ENCODE results near the gene WBP11.
A peak's percentile ranks its signal among the peaks of the same experiment; 100 is the strongest.

WBP11 gene

DNA sequence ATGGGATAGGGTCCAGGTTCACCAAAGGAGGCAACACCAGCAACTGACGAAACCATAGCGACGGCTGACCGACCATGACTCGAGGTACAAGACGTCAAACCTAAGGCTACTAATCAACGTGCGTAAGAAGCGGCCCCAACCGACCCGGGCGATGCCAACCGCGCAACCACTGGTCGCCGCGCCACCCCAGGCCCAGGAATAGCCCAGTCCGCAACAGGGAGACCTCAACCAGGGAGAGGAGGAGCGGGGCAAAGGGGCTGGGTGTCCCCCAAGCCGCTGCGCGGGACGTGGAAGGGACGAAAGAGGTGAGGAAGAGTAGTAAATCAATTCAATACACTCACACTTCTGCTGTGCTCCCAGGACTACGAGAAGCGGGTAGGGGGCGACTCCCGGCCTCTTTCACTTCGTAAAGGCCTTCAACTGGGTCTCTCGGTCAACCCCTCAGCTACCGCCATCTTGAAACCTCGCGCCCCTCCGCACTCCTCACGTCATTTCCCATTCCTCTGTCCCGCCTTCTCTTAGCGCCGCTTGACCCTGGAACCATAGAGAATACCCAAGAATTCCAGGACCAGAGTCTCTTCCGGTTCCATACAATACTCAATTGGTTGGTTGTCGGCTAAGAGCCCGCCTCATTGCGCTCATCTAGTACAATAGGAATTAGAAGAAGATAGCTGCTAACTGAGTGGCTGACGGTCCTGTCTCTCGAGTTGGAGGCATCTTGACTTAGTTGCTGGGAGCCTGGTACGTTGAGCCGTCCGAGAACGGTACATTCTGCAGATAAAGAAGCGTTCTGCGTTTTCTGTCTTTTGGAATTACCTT lies at the start of gene WBP11, which contains the start of gene C12orf60:
TSS of gene WBP11 (minus strand) at position 468 of the 819 bp plus-strand sequence. CDS start 2,095 bp downstream, outside the sequence.
TSS of gene C12orf60 (plus strand) at position 660 of the 819 bp plus-strand sequence. CDS start 19,266 bp downstream, outside the sequence.
- DNase-seq, result peak; percentile 97 to 99

DNA sequence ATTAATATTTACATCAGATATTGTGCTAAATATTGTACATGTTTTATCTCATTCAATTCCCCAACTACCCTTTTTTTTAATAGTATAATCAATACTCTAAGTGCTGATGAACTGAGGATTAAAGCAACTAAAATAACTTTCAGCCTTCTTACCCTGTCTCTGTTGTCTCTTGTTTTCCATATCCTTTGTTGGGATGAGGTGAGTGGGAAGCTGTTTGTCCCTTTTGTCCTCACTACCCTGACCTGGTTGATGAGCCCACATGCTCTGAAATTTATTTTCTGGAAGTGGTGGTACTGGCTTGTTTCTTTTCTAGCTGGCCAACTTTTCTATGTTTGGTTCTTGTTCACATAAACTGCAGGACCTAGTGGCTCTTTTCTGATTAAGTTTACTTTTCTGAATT lies 49.6 kb upstream of the WBP11 start:
- no peak for DNase-seq

DNA sequence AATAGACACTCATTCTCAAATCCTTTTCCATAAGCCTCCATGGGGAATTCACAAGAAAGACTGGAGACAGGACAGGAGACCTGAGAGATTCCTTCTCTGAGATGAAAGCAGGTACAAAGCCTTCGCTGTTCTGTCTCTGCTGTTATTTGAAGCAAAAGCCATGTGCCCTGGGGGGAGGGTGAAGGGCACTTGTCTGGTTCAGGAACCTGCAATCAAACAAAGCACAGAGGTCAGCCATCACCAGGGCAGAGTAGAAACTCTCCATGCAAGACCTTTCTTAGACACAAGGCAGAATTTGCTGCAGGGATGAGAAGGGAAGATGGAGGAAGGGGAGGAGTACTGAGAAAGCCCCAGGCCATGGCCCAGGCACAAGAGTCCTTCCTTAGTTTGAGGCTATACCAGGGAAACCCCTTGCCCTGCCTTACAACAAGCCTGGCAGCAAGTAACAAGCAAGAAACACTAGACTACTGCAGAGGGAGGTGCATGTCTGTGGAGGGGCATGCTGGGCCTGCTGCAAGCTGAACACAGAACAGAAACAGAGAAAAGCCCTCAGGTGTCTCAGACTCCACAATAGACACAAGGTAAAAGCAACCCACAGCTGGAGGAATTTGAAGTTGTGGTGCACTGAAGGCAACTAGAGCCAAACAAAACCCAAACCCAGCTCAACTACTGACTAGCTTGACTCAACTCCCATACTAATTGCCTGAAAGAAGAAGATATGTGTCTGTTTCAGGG lies 47.8 kb upstream of the WBP11 start:
- no peak for DNase-seq

DNA sequence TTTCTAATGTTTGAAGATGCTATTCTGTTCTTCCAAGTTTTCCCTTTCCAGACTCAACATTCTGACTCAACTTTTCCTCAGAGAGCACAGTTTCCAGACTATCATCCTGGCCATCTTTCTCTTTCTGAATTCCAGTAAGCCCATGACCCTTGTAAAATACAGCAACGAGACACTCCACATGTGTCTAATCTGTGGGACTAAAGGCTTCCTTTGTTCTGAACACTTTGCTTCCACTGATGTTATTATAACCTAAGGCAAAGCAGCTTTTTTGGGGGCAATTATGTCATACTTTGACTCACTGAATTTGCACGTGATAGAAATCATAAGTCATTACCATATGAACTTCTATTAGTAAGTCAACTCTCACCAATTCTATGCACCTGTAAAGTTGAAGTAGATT lies 46.4 kb upstream of the WBP11 start:
- DNase-seq, result no peak

DNA sequence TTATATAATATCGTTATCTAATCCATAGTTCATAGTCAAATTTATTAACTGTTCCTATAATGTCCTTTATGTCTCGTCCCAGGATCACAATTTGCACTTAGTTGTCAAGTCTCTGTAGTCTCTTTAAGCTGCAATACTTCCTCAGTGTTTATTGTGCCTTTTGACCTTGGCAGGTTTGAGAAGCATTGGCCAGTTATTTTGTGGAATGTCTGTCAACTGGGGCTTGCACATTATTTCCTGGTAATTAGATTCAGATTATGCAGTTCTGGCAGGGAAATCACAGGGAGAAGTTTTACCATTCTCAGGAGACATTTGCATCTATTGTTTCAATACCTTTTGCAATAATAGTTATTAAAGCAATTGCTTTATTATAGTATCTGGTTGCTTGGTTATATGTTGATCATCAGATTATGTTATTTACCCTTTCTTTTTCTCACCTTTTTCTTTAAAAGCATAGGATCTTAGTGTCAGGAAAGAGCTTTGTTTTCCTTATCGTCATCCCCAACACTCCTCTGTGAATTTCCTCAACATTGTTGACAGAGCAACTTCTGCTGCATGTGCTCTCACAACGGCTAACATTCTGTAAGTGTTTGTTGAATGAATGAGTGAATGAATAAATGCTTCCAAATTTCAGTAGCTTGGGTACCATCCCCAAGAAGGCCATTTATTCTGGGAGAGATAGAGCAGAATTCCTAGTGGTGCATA lies 43.8 kb upstream of the WBP11 start:
- DNase-seq, result no peak

DNA sequence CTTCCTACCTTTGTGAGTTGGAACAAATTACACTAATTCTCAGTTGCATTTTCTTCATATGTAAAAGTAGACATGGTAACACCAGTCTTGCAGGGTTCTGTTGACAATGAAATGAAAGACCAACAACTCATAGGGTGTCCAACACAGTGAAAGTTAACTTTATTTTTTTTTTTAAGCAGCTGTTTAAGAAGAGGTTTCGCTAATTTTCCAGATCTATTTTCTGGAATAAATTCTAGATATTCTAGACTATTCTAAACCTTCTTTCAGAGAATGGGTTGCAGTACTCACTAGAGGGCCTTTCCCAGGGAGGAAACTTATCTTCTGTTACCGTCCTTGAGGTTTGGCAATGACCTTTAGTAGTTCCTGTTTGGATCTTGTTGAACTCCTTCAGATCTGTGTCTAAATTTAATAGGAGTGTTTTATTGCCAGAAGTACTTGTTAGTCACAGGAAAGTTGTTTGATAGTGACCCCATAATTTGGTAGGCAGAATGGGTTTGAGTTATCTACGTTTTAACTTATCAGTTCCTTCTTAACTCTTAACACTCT lies 42.8 kb upstream of the WBP11 start:
- DNase-seq, result no peak

DNA sequence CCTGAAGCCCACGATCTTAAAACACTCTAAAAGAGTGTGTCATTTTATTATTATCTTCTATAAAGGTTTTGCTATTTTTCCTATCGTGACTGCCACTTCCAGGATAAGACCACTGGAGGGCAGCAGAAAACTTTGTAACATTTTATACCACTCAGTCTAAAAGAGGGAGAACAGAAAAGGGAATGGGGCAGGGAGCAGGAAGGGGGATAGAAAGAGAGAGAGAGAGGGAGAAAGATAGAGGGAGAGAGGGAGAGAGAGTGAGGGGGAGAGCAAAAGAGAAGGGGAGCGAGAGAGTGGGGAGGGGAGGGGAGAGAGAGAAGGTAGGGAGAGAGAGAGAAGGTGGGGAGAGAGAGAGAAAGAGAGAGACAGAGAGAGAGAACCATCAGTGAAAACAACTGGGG lies 42.1 kb upstream of the WBP11 start:
- peak; percentile 4 to 58 for DNase-seq

DNA sequence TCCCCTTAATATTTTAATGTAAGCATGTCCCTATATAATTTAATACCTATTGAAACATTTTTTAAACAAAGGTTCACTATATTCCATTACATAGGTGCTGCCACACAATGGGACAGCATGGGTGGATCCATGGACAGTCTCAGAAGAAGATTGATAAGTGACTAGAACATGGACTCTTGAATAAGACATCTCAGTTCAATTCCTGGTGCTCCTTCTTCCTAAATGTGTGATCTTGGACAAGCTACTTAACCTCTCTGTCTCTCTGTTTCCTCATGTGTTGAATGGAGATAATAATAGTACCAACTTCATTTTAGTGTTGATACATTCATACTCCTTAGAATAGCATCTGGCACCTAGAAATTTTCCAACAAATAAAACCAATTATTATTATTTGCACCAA lies 41.1 kb upstream of the WBP11 start:
- DNase-seq, result no peak

DNA sequence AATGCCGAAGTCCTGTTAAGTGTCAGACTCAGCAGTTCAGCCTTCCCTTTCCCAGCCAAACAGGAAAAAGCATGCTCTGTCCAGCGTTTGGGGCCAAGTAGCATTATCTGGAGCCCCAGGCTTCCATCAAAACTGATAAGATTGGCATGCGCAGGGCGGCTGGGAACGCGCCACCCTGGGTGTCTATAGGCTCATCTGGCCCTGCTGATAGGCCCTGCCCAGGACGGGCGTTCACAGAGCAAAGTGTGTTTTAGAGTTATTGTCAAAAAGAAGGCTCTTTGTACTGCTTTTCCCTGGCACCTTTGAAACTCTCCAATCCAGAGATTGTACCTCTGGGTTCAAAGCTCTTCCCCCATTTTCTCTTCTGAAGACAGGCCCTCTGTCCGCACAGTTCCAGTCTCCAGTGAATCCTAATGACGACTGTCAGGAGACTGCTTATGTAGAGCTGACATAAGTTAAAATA lies 40.2 kb upstream of the WBP11 start, which contains the start of gene ART4:
TSS of gene ART4 (minus strand) at position 102 of the 463 bp plus-strand sequence. CDS start 413 bp downstream, outside the sequence.
- DNase-seq, result no peak

DNA sequence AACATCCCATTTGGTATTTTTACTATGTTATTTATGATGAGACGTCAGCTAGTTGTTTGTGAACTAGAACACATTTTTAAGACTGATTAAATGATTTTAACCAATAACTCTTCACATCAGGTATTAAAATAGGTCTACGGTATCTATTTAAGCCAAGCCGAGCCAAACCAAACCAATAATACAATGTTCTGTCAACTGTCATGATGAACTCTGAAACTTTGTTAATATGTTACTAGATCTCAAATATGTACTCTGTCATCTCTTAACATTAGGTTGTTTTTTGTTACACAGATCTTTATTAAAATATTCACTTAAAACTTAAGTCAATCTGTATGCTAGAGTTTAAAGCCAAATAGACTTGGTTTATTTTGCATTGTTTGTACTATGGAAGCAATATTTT lies 39.0 kb upstream of the WBP11 start:
- no peak for DNase-seq

DNA sequence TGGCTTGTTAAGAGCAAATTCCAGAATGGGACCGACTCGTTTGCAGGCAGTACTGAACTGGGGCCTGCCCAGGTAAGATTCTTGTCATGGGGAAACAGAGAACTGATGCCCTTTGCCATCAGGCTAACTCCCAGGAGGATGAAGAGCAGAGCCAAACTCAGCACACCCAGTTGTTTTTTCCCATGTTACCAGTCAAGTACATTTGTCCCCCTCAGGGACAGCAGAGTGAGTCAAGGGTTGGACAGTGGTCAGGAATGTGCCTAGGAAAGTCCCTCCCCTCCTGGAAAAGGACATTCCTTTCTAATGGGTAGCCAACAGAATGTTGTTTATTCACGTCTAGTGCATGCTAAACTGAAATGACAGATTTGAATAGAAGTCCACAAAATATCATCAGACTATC lies 38.5 kb upstream of the WBP11 start:
- DNase-seq, result no peak

DNA sequence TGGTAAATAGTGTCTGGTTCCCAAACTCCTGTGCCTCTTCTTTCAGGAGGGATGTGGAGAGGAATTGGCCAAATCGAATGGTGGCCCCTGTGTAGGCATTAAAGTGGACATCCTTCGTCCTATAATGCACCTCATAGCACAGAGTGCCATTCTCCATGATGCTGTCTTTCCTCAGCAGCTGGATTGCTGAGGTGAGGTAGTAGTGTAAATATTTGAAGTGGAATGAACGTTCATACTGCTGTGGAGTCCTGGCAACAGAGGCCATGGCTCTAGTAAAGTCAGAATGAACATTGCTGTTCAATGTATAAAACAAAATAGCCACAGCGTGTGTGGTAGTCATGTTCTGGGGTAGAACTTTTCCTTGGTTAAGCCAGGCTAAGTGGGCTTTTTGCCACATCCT lies 37.3 kb upstream of the WBP11 start:
- no peak for DNase-seq

DNA sequence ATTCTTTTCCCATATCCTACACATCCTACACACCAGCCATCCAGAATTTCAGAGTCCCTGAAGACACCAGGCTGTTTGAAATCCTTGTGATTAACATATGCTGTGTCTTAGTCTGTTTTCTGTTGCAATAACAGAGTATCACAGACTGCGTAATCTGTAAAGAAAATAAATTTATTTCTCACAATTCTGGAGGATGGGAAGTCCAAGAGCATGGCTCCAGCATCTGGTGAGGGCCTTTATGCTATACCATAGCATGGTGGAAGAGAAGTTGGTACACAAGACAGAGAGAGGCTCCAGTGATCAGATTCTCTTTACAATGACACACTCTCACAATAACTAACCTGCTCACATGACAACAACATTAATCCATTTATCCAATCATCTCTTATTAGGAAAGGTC lies 36.0 kb upstream of the WBP11 start:
- DNase-seq, result no peak

DNA sequence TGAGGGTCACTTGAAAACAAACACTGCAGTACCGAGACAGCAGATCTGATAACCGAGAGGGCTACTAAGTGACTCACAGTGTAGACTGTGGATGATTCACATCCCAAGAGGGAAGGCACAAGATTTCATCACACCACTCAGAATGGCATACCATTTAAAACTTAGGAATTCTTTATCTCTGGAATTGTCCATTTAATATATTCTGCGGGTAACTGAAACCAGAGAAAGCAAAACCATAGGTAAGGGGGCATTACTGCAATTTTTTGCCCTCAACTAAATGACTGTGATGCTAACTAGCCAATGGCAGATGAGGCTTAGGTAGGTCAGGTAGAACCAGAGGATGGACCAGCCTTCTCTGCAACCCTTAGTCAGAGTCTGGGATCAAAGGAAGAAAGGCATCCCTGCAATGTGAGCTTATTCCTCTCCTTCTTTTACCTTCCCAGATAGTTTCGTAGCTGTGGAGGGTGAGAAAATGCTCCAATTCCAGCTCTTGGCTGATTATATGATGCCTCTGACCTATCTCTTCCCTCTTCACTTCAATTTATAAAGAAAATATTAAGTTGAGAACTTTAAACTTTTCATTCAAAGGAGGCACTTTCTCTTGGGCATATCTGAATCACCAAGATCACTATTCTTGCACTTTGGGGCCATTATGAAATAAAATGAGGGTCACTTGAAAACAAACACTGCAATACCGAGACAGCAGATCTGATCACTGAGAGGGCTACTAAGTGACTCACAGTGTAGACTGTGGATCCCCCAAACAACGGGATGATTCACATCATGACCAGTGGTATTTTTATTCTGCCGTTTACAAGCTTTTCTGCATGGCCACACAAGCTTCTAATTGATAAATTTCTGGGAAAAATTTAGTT lies 33.3 kb upstream of the WBP11 start:
- no peak for DNase-seq

DNA sequence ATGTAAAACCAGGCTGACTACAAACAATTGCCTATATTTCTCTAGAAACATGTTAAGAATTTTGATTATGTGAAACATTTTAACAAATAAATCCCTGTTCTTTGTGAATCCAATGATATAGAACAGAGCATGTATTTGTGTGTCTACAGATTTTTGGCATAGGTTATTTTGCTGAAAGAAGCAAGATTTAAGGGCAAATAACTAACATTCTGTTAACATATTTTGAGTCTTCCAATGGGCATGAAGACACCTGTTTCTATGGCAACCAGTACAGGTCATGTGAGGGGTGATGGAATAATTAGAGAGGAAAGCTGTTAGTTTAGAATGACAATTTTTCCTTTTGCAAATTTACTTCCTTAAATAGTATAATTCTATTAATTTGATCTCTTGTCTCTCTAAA lies 31.2 kb upstream of the WBP11 start:
- DNase-seq, result peak in 1 of 2 experiments; percentile 12

DNA sequence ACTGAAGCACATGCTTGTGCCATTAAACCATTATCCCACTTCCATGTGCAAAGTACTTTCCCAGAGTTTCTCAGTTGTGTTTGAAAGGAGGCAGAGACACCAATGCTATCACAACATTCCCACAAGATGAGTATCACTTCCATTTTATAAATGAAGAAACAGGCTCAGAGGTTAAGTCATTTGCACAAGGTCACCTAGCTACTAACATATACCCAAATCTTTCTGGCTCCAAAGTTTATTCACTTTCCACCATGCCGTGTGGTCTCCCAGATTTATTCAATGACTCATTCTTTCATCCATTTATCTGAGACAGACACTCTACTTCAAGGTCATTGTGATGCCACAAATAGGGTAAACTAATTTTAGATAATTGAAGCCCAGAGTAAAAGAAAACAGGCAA lies 30.7 kb upstream of the WBP11 start:
- no peak for DNase-seq

DNA sequence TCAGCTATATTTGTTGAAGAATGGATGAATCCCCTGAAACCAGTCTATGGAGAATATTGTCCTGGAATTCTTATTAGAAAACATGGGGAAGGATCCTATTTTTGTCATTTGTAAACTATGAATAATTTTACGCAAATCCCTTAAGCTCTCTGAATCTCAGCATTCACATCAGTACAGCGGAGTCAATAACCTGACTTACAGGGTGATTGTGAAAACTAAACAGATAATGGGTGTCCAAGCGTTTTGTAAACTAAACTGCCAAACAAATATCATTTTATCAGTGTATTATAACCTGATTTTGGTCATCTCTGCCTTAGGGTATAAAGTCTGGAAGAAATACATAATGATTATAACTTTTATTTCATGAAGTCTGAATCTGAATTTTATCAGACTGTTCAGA lies 30.1 kb upstream of the WBP11 start:
- DNase-seq, result no peak

DNA sequence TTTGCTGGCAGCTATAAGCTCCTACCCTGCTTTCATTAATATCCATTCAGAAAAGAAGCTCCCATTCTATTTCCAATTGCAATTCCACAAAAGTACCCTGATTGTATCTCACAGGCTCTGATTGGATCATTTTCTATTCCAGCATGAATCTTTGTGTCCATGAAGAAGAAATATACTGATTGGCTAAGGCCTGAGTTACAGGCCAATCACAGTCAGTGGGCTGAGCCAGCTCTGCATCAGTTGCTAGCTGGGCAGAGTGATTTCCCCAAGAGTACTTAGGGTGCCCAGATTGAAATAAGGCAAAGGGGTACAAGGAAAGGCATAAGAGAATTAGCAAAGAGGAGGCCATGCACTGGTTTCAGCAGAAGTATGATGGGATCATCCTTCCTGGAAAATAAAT lies 25.6 kb upstream of the WBP11 start:
- DNase-seq, result peak; percentile 3 to 27

DNA sequence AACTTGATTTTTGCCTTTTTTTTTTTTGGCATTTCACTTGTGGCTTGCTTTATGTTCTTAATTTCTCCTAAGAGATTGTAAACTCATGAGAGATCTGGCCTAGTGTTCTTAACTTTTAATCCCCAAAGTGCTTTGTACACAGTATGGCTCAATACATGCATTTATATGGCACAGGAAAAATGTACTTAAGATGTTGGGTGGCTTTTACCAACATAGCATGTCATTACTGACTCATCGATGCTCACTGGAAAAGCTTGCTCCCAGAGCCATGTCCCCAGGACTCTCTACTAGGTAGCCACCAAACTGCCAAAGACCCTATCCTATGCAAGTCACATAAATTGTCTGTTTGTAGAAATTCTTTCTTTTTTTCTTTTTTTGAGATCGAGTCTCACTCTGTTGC lies 23.8 kb upstream of the WBP11 start:
- no peak for DNase-seq

DNA sequence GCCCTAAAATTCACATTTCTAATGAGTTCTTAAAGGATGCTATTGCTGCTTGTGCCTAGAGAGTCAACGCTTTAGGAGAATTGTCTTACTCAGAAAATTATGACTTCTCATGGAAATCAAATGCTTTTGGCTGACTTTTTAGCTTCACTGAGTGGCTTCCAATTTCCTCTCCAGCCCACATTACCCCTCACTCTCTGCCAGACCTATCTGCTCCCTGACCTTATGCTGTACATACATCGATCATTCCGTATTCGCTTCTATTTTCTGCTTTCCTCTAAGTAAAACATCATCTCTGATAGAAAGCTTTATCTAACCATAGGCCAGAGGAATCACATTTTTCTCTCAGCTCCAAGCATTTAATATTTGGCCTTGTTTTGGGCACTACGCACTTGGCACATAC lies 23.2 kb upstream of the WBP11 start:
- DNase-seq, result no peak

DNA sequence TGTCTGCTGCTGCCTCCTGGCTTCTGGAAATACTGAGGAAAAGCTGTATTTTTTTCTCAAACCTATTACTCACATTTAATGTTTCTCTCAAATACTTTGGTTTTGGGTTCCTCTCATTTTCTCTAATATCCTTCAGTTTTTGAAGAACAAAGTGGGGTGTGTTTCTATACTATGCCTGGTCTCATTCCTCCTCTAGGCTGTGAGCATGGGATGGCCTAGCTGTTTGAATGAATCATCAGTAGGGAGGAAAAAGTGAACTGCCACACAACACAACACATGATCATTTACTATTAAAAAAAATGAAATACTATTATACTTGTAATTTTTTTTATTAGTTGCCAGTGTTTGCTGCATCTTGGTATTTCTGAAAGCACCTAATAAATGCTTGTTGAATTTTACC lies 22.0 kb upstream of the WBP11 start:
- no peak for DNase-seq
